GM18951 (cell line): ENCODE data around the gene NKG7.

ENCODE experiments used
- POLR2A ChIP-seq: IDR thresholded peaks from 4 replicates; pipeline ENCODE4 v1.6.1; 2011; ENCODE audit warnings: mild to moderate bottlenecking; ENCODE audit not compliant: insufficient read length, insufficient read depth; ENCODE audit errors: extremely low read depth
- in situ Hi-C: fragments of 300-500 bp; cut with MboI; formaldehyde crosslinking; loops from one replicate; pipeline ENCODE4 v1.12.0; 2022; ENCODE audit warnings: low sequenced_read_pairs, mixed read lengths, inconsistent platforms; ENCODE audit not compliant: unreplicated experiment

NKG7 gene

DNA sequence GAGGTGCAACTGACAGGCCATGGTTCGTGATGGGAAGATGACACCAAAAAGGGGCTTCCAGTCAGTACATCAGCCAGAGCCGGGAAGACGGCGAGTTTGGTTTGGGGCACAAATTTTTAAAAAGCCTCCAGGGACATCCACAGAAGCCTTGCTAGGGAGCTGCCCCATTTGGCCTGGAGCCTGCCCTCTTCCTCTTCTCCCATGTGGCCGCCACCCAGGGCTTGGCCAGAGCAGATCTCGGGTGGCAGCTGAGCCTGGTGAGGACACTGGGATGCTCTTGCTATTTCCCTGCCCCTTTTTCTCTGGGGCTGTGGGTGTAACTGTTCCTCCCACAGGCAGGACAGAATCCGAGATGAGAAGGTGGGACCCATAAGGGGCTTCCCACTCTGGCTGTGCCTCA, 14.5 kb downstream of the NKG7 start:
- TF ChIP-seq POLR2A, result no peak
- in situ Hi-C loops, result no loop called here

DNA sequence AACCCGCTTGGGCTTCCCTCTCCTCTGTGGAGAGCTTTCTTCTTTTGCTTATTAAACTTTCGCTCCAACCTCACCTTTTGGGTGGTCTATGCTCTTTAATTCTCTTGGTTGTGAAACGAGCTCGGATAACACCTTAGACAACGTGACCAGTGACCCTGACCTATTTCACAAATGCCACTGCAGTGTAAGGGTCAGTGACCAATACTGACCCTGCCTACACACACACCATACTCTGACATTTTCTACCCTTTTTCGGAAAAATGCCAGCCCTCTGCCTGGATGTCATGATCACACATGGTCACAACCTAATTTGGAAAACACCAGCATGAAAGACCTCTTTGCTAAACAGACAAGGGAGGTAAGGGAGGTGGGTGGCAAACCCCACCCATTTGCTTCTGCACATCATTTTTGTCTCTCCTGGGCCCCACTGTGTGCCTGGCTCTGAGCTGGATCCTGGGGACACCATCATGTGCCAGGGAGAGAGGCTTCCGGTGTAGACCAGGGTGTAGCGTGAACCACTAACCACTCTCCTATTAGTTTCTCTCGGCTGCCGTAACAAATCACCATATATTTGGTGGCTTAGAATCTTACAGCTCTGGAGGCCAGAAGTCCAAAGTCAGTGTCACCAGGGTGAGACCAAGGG, 16.2 kb downstream of the NKG7 start:
- TF ChIP-seq POLR2A, result no peak
- in situ Hi-C loops, result no loop called here

DNA sequence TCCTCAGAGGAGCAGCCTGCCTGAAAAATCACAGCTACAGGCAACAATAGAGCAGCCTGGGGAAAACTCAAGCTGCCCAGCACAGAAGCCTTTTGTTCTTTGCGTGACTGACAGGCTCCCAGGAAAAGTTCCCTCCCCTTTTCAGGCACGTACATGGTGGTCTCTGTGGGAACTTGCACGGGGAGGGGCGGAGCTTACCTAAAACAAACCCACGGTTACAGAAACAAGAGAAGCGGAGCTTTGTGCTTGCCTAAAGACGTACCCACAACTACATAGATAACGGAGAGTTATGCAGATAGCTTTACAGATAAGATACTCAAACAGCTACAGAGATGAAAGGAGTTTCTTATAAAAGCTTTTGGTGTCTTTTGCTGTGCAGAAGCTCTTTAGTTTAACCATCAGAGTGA, 17.7 kb downstream of the NKG7 start:
- TF ChIP-seq POLR2A, result no peak
- in situ Hi-C loops, result no loop called here

DNA sequence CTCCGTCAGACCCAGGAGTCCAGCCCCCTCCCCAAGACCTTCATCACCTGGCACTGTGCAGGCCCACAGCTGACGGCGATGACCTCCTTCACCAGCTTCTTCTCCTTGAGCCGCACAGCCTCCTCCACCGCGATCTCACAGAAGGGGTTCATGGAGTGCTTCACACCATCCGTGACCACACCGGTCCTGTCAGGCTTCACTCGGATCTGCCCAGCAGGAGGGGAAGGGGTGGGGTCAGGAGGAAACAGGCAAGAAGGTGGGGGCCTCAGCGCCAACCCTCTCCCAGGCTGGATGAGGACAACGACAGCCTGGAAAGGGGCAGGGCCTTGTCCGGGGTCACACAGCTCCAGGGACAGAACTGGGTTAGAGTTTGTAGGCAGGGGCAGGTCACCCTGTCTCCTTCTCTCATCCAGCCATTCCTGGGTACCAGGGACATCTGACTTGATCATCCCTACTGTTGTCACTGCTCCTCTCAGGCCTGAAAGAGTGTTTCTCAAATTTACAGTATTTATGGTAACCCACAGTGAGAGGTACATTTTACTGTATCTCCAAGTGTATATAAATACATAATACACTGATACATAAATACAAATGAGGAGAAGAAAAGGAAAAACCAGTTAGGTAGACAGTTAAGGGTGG, 18.2 kb downstream of the NKG7 start:
- TF ChIP-seq POLR2A, result no peak
- in situ Hi-C loops, result no loop called here

DNA sequence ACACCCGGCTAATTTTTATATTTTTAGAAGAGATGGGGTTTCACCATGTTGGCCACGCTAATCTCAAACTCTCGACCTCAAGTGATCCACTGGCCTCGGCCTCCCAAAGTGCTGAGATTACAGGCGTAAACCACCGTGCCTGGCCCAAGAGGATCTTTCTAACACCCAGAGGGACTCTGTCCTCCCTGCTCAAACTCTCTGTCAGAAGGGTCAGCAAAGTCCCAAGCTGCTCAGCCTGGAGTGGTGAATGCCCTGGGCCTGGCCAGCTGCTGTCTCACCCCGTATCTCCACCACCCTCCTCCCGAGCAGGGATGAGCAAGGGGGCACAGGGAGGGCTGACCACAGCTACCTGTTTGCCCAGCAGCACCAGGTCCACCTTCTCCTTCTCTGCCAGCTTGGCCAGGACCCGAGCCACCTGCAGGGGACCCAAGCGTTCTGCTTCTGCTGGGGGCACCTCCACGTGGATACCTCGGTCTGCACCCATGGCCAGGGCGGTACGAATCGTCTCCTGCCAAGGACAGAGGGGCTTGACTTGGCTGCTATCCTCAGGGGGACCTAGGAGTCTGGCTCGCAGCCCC, 19.6 kb downstream of the NKG7 start:
- no peak for TF ChIP-seq POLR2A
- in situ Hi-C loops, result no loop called here

DNA sequence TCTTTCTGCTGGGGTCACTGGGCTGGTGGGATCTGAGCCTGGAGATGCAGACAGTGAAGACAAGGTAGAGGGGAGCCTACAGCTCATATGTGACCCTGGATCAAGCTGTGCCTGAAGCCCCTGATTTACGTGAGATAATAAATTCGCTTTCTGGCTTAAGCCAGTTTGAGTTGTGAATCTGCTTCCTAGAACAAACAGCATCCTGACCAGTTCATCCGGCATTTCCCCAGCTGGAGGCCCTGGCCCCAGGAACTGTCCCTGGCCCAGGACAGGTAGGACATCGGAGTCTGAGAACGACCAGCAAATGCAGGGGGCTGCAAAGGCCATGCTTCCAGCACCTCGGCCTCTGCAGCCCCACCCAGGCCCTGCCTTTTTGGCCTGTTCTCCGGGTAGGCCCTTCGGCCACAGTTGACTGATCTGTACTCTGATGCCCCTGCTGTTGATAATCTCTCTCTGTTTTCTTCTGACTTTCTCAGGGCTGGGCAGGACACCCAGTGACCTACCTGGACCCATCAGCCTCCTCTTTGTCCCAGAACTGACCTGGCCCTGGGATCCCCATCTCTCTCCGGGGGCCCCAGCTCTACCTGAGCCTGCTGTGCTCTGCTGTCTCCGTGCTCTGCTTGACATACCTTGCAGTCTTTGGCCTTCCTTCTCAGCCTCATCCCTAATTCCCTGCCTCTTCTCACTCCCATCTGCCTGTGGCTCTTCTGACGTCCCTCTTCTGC, 21.0 kb downstream of the NKG7 start:
- no peak for TF ChIP-seq POLR2A
- in situ Hi-C loops, result no loop called here

DNA sequence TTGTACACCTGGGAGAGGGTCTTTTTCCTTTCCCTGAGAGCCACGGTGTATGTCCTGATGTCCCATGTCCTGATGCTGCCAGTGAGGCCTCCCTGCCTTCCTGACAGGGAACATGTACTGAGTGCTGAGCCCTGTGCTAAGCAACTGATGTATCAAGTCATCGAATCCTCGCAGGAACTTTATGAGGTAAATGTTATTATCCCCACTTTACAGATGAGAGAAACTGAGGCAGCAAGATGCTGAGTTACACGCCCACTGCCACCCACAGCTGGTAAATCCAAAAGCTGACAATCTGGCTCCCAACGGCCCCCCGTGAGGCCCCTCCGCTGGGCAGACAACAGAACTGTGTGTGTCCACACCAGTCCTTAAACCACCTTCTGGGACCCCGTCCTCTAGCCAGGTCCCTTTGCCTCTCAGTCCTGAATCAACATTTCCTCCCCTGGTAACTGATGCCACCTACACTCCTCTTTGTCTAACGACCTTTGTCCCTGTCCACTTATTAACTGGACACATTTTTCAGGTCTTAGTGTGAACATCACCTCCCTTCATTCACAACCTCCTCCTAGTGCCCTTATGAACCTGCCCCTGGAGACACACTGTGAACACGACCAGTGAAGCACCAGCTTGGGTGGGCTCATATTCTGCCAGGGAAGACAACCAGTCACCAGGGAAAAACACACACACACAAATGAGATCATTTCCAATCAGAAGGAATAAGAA, 25.1 kb downstream of the NKG7 start:
- in situ Hi-C loops, result no loop called here

DNA sequence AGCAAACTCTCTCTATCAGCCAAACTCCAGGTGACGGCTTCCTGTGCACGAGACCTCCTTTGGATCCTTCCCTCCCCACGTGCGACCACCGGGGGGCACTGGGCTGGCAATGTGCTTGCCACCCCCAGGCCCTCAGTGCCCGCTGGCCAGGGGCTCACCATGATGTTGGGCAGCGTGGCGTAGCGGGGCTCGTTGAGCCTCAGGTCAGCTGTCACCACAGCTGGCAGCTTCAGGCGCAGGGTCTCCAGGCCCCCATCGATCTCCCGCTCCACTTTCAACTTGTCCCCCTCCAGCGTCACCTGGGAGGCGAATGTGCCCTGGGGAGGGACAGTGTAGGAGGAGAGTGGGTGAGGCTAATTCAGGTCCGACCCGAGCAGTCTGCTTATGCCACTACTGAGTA, 25.7 kb downstream of the NKG7 start:
- in situ Hi-C loops, result no loop called here

More for the DNA sequence above, 25.1 kb downstream of the NKG7 start:
- no peak for TF ChIP-seq POLR2A

DNA sequence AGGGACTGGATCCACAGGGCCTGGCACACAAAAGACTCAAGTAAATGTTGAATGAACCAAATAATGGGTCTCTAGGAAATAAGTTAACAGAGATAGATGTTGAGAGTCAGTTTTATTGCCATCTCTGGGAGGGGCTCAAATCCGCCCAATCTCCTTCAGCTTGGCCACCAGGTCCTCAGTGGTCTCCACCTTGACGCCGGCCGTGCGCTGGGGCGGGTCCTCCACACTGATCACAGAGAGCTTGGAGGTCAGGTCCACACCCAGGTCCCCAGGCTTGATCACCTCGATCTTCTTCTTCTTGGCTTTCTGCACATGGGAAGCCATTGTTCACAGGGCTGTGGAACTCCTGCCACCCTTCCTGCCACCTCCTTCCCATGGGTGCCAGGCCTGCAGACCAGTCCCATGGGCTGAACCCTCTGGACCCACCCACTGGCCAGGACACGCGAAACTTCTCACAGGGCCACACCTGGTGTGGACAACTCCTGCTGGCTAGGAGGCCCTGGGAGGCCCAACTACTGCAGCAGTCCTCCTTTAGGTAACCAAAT, 27.3 kb downstream of the NKG7 start:
- no peak for TF ChIP-seq POLR2A
- in situ Hi-C loops, result no loop called here

More for the DNA sequence above, 25.7 kb downstream of the NKG7 start:
- no peak for TF ChIP-seq POLR2A

DNA sequence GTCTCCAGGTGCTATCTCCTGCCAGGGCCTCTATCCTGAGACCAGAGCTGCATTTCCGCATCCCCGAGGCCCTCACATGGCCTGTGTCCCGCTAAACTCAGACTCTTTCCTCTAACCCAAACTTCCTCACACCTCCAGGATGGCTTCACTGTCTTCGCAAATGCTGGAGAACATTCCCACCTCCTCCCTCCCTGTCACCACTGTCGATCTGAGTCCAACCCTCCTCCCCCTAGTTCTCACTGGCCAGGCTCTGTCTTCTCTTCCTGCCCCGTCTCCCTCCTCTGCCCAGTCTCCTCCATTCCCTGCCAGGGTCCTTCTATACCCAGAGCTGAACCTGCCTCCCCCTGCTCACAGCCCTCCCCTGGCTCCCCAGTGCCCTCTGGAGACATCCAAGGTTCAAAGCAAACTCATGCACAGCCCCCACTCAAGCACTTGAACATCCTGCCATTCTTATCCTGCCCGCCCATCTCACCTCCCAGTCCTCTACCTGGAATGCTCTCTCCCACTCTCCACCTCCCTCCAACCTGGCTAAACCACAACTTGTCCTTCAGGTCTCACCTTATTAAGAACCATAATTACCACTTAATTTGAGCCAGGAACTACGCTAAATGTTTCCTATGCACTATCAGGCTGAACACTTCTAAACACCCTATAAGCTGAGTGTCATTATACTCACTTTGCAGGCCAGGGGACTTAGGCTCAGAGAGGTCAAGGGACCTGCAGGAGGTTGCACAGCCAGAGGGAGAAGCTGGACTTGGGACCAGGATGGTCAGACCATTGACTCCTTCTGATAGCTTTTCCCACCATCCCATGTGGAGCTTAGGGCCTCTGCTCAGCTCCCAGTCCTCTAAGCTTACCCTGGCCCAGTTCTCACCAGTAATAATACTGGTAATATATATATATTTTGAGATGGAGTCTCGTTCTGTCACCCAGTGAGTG, 29.6 kb downstream of the NKG7 start:
- TF ChIP-seq POLR2A, result no peak
- in situ Hi-C loops, result no loop called here

DNA sequence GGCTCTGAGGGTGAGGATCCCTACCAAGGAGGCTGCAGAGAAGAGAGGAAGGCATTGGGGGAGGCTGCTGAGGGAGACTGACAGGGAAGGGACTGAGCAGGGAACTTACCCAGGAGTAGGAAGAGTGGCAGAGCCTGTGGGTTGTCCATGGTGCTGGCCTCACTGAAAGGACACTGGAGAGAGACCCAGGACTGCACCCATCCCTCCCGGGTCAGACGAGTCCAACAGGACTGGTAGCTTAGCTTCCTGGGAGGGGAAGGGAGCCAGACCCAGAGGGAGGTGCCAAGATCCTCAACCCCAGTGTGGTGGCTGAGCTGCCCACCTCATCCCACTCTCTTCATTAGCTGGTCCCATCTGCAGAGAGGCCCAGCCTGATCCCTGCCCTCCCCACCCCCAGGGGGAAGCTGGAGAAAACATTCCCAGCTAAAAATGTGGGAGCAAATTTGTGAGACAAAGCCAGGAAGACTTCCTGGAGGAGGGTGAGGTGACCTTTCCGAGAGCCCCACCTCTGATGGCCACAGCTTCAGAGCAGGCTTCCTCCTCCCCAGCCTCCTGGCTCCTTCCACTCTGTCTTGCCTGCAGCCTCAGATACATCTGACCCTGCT, 30.4 kb downstream of the NKG7 start, which contains the start of gene VSIG10L:
Gene VSIG10L, minus strand, starts transcription at position 164 of the 605 bp plus-strand sequence. Its CDS starts 15 bp downstream, at position 149.
- no peak for TF ChIP-seq POLR2A
- in situ Hi-C loops, result no loop called here
